Panc1 (cell line): ENCODE data around the gene PDLIM7. TPM values are rescaled to one million over a fixed set of nuclear protein-coding genes. Genes with fewer than 3 reads are reported as not detected.

Experiments used
- ATAC-seq: fragments of 200-7000 bp; cut with Tn5 transposase; 2 replicates; pipeline ENCODE4 v1.9.1; 2020; ENCODE audit warnings: mild to moderate bottlenecking, moderate library complexity
- BruUV-seq: library from RNA; stranded (reverse); fragments of 400-500 nt; replicated peaks from 2 replicates; lab custom pipeline; 2021; lab: Mats Ljungman, UMichigan
- CTCF ChIA-PET: fragments of 300-600 bp; sonication (Branson Sonifier 250); formaldehyde crosslinking; loops from one replicate; lab custom pipeline; 2022; ENCODE audit warnings: antibody characterized with exemption; lab: Charles Lee
- POLR2A ChIA-PET: fragments of 300-600 bp; sonication (Branson Sonifier 250); formaldehyde crosslinking; loops from one replicate; lab custom pipeline; 2022; ENCODE audit warnings: antibody characterized with exemption; lab: Charles Lee
- DNase-seq: peaks from one replicate; pipeline ENCODE4 v3.0.0-alpha.2; 2010; ENCODE audit warnings: low read depth, low spot score
- H3K27ac ChIP-seq: 2 replicates; pipeline ENCODE4 v1.5.1; 2011; ENCODE audit warnings: mild to moderate bottlenecking, low read length, inconsistent platforms
- H3K27me3 ChIP-seq: fragments of 200-500 bp; sonication (Bioruptor generic); 2 replicates; pipeline ENCODE4 v1.6.0; 2014; ENCODE audit warnings: low read length, inconsistent platforms; ENCODE audit not compliant: control insufficient read depth, insufficient read depth
- H3K36me3 ChIP-seq: fragments of 200-500 bp; sonication (Bioruptor generic); 2 replicates; pipeline ENCODE4 v1.5.1; 2014; ENCODE audit warnings: inconsistent platforms, mild to moderate bottlenecking, low read length, moderate library complexity; ENCODE audit not compliant: control insufficient read depth, insufficient read depth
- H3K4me1 ChIP-seq: 2 replicates; pipeline ENCODE4 v1.5.1; 2011; ENCODE audit warnings: inconsistent platforms, mild to moderate bottlenecking, low read length, moderate library complexity; ENCODE audit not compliant: control insufficient read depth, insufficient read depth
- H3K4me3 ChIP-seq, 2 experiments: 2 replicates each; pipeline ENCODE4 v1.5.1; 2011 to 2012; ENCODE audit warnings: low read depth in 2 of 2, low read length in 2 of 2, mild to moderate bottlenecking in 2 of 2, inconsistent platforms in 1 of 2, moderate library complexity in 1 of 2
- H3K9me3 ChIP-seq: fragments of 200-500 bp; sonication (Bioruptor generic); 2 replicates; pipeline ENCODE4 v1.5.1; 2014; ENCODE audit warnings: low read depth, mild to moderate bottlenecking, inconsistent platforms, low read length, moderate library complexity; ENCODE audit not compliant: control insufficient read depth, insufficient read depth
- POLR2AphosphoS5 ChIP-seq: IDR thresholded peaks from 2 replicates; pipeline ENCODE4 v1.6.1; 2012; ENCODE audit warnings: mild to moderate bottlenecking, low read depth, low read length, moderate library complexity
- REST ChIP-seq, 2 experiments: IDR thresholded peaks; 2 replicates each; pipeline ENCODE4 v1.6.1; 2011 to 2012; ENCODE audit warnings: low read depth in 2 of 2, control low read depth in 1 of 2, low read length in 1 of 2, mild to moderate bottlenecking in 1 of 2, moderate library complexity in 1 of 2; ENCODE audit not compliant: insufficient read depth in 1 of 2
- SIN3A ChIP-seq: IDR thresholded peaks from 2 replicates; pipeline ENCODE4 v1.6.1; 2012; ENCODE audit warnings: low read depth, mild to moderate bottlenecking, low read length, moderate library complexity, borderline replicate concordance; ENCODE audit not compliant: insufficient read depth
- TCF7L2 ChIP-seq: IDR thresholded peaks from 2 replicates; pipeline ENCODE4 v1.6.1; 2011; ENCODE audit warnings: mild to moderate bottlenecking, low read depth, low read length, inconsistent platforms
- in situ Hi-C: cut with HindIII; loops from 2 replicates; pipeline ENCODE4 v1.10.0; 2016; ENCODE audit warnings: low sequenced_read_pairs, low pct_unique_long_range_greater_than_20kb
- intact Hi-C: fragments of 100-400 bp; cut with micrococcal nuclease; formaldehyde crosslinking; loops from one replicate; pipeline ENCODE4 v1.10.0; 2022; ENCODE audit not compliant: unreplicated experiment
- total RNA-seq: library from RNA; stranded (reverse); gene quantifications from one replicate; pipeline ENCODE4 v1.2.1, GENCODE V29; 2021; ENCODE audit not compliant: unreplicated experiment
- TF ChIP-seq, protein P1 (sequence below): fragments of 450-650 bp; IDR thresholded peaks from 2 replicates; pipeline ENCODE4 v1.5.1; 2017; ENCODE audit warnings: mild to moderate bottlenecking

The PDLIM7 gene
- total RNA-seq, 1 experiment from 2014 or later, result 62.9 TPM

GRCh38 chr5:177453852-177454396, 43.5 kb downstream of the PDLIM7 start:
- TF ChIP-seq SIN3A (no peak), POLR2AphosphoS5 (no peak), REST (IDR thresholded peaks at IDR 0.05; ENCODE audit: insufficient read depth in 1 of 2, low read depth in 2 of 2, low read length in 1 of 2) (no peak), TCF7L2 (no peak)
- TF ChIP-seq, protein P1, sequence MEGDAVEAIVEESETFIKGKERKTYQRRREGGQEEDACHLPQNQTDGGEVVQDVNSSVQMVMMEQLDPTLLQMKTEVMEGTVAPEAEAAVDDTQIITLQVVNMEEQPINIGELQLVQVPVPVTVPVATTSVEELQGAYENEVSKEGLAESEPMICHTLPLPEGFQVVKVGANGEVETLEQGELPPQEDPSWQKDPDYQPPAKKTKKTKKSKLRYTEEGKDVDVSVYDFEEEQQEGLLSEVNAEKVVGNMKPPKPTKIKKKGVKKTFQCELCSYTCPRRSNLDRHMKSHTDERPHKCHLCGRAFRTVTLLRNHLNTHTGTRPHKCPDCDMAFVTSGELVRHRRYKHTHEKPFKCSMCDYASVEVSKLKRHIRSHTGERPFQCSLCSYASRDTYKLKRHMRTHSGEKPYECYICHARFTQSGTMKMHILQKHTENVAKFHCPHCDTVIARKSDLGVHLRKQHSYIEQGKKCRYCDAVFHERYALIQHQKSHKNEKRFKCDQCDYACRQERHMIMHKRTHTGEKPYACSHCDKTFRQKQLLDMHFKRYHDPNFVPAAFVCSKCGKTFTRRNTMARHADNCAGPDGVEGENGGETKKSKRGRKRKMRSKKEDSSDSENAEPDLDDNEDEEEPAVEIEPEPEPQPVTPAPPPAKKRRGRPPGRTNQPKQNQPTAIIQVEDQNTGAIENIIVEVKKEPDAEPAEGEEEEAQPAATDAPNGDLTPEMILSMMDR, result no peak
- peak overlapping the region; percentile 50 to 61 for H3K4me3 ChIP-seq
- CTCF ChIA-PET, result interaction anchor here (0.7 to 3.3 kb wide), 7 partner anchors 14 to 128 kb away, joined by 3 to 29 read pairs (median 6); partner anchors contain the start of gene GRK6
- peak overlapping the region; percentile 78 for H3K27ac ChIP-seq
- BruUV-seq, result no TSS peak
- peak; percentile 18 for ATAC-seq
- peaks cover 47% of the 10 kb centered on the region for H3K4me1 ChIP-seq
- peaks cover 3% of the 10 kb centered on the region; the same call in 1 of the 2 replicates for H3K36me3 ChIP-seq
- intact Hi-C loops (loop anchor here (10.0 kb wide), 1 partner anchor 139 kb away; the partner anchor contains the start of gene MXD3), in situ Hi-C loops (no loop called here)
- POLR2A ChIA-PET, result interaction anchor here (0.6 to 0.7 kb wide), 2 partner anchors 75 to 101 kb away, joined by 4 to 6 read pairs; no protein-coding TSS in a partner anchor
- H3K27me3 ChIP-seq, result no peaks in the 10 kb centered on the region
- DNase-seq, result no peak
- H3K9me3 ChIP-seq, result no peaks in the 10 kb centered on the region

GRCh38 chr5:177452688-177453638, 44.4 kb downstream of the PDLIM7 start:
- Histone ChIP-seq H3K4me1 (peaks cover 56% of the 10 kb centered on the region), H3K36me3 (peaks cover 3% of the 10 kb centered on the region; the same call in 1 of the 2 replicates), H3K27ac (no peak overlapping the region; the same call in 1 of the 2 replicates), H3K9me3 (no peaks in the 10 kb centered on the region), H3K4me3 (no peak overlapping the region), H3K27me3 (no peaks in the 10 kb centered on the region)
- ChIA-PET CTCF (interaction anchor here (0.5 to 3.3 kb wide), 4 partner anchors 13 to 87 kb away, joined by 3 to 29 read pairs (median 5); no protein-coding TSS in a partner anchor), POLR2A (interaction anchor here (0.5 kb wide), 1 partner anchor 27 kb away, joined by 4 read pairs; the partner anchor contains the start of gene GRK6)
- no TSS peak for BruUV-seq
- intact Hi-C loops (loop anchor here (10.0 kb wide), 1 partner anchor 138 kb away; the partner anchor contains the start of gene MXD3), in situ Hi-C loops (no loop called here)
- ATAC-seq, result no peak
- no peak for DNase-seq
- TF ChIP-seq REST (IDR thresholded peaks at IDR 0.05; ENCODE audit: insufficient read depth in 1 of 2, low read depth in 2 of 2, low read length in 1 of 2) (no peak), SIN3A (no peak), POLR2AphosphoS5 (no peak), TCF7L2 (no peak)
- TF ChIP-seq, protein P1, result no peak
